Activated gamma-delta T cell (primary cell): Measurements from ENCODE around the gene EDC3.
"Not testable (repeated sequence)": the region's sequence is repeated elsewhere in the genome, so short reads cannot be mapped to it uniquely, and the experiment has no call there.

ENCODE experiments used
- DNase-seq: peaks from one replicate; lab custom pipeline; 2025; lab: John Stamatoyannopoulos, UW

The EDC3 gene

GRCh38 chr15:74709892-74710291 is 14.1 kb upstream of the EDC3 start:
- DNase-seq: no peak

DNA sequence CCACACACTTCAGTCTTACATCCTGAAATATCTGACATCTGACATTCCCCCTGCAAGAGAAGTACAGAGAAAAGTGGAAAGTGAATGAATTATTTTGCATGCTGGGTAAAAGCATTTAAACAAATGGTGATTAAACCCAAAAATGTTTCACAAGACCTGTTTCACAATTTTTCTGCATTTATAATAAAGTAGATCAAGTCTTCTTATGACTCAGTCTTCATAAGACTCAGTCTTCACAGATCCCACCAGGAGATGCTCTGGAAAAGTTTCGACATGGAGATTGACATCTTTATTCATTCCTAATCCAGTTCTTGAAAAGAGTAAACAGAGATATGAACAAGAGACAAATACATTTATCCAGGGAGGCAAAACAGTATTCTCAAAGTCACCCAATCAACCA is 13.2 kb upstream of the EDC3 start:
- DNase-seq: no peak

GRCh38 chr15:74696808-74697207 is 984 bp upstream of the EDC3 start:
- no peak for DNase-seq

- DNase-seq: no peak
Observed at GRCh38 chr15:74696398-74696729, 540 bp upstream of the EDC3 start.

GRCh38 chr15:74692327-74692726 is 3.5 kb downstream of the EDC3 start:
- DNase-seq: no peak

DNA sequence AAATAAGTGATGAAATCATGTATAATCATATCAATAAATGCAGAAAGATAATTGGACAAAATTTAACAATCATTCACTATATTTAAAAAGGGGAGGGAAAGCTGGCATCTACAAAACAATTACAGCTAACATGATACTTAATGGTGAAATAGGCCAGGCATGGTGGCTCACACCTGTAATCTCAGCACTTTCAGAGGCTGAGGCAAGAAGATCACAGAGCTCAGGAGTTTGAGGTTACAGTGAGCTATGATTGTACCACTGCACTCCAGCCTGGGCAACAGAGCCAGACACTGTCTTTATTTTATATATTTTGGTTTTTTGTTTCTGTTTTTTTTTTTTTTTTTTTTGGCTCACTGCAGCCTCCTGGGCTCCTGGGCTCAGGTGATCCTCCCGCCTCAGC is 12.1 kb downstream of the EDC3 start:
- DNase-seq: no peak

DNA sequence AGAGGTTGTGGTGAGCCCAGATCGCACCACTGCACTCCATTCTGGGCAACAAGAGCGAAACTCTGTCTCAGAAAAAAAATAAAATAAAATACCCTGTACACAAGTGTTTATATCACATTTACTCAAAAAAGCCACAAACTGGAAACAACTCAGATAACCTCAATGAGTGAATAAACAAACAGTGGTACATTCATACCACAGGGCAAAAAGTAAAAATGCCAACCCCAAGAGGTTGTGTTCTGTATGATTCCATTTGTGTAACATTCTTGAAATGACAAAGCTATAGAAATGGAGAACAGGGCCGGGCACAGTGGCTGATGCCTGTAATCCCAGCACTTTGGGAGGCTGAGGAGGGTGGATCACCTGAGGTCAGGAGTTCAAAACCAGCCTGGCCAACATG is 12.9 kb downstream of the EDC3 start:
- no peak for DNase-seq

DNA sequence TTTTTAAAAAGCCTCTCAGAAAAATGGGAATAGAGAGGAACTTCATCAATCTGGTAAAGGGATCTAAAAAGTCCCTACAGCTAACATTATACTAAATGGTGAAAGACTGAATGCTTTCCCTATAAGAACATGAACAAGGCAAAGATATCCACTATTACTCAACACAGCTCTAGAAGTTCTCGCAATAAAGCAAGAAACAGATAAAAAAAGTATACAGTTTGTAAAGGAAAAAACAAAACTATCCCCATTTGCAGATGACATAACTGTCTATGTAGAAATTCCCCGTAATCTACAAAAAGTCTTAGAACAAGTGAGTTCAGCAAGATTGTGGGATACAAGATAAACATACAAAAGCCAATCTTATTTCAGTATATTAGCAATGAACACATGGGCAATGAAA is 15.4 kb downstream of the EDC3 start:
- no peak for DNase-seq

- no peak for DNase-seq
Observed at GRCh38 chr15:74676801-74677200, 19.0 kb downstream of the EDC3 start.

- DNase-seq: no peak
Observed at GRCh38 chr15:74674161-74674560, 21.7 kb downstream of the EDC3 start.

DNA sequence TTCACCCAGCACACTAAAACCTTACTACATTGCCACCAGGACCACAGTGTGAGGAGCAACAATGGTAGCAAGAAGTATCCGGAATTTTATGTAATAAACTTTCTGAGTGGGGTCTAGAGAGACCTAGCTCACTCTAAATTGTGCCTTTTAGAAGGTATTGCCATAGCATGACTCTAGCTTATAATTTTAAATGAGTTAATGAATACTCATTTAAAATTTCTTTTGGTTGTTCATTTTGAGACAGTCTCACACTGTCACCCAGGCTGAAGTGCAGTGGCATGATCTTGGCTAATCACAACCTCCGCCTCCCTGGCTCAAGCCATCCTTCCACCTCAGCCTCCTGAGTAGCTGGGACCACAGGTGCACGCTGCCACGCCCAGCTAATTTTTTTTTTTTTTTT is 26.2 kb downstream of the EDC3 start:
- DNase-seq: no peak

DNA sequence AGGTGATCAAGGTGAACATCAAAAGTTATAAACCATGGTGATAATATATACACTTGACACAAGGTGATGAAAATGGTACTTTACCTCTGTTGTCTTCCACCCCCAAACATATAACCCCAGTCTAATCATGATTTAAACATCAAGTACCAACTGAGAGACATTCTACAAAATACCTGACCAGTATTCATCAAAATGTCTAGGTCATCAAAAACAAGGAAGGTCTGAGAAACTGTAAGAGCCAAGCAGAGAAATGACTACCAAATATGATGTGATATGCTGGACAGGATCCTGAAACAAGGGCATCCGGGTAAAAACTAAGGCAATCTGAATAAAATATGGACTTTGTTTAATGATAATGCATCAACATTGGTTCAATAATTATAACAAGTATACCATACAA is 27.8 kb downstream of the EDC3 start:
- no peak for DNase-seq

DNA sequence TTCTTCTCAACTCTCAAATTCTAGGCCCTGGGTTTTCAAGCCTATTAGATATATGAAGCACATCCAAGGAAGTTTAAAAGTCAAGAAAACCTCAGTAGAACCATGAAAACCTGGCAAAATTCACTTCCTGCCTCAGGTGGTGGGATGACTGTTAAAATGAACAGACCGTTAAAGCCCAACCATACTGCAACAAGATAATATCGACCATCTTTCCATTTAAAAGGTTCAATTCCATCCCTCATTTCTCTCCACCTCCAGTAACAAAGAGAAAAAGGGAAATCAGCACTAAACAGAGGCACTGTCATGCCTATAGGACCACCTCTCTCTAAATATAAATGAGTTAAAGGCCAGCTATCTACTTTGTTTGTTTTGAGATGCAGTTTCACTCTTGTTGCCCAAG is 31.2 kb downstream of the EDC3 start:
- no peak for DNase-seq

DNA sequence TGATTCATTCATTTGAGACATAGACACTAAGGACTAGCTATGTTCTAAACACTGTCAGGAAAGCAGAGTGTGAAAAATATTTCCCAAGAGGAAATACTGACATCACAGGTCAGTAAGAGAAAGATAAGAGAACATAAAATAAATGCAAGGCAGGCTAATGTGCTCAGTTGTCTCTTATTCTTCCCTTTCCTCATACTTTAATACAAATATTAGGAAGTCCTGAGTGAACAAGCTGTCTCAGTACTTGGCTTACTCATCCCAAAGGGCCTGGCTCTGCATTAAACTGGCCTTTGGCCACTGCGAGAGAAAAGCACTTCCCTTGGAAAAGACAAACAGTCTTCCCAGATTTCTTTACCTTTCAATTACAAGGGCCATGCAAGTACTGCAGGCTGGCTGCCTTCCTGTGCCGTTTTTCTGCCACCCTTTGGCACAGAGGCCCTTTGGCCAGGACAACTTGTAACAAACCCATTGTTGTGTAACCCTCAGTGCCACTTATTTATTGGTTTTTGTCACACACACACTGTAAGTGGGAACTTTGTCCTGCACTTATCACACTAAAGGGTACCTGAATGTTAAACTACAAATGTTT is 31.7 kb downstream of the EDC3 start:
- DNase-seq: no peak

DNA sequence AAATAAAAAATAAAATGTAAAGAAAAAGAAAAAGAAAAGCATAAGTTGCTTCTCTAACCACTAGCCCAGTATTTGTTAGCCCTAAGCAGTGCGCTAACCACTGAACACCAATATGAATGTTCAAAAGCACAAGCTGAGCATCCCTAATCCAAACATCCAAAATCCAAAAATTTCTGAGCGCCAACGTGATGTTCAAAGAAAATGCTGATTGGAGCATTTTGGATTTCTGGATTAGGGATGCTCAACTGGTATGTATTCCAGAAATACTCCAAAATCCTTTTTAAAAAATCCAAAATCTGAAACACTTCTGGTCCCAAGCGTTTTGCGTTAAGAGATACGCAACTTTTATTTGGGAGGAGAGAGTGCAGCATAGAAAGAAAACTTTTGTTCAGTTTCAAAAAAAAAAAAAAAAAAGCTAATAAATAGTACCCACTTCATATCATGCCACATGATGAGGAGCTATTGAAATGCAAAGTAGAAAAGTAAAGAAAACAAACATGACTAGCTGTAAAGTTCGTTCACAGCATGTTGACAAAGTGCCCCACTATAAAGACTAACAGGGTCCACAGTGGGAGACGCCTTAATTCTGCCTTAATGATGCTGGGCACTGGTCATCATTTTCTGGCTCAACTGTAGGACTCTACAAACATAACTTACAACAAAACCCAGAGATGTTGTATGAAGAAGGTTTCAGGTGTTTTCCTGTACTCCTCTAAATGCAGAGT is 32.4 kb downstream of the EDC3 start:
- DNase-seq: no peak

GRCh38 chr15:74662064-74662860 is 33.6 kb downstream of the EDC3 start:
- DNase-seq: no peak

- not testable (repeated sequence) for DNase-seq
Observed at GRCh38 chr15:74661280-74661679, 34.5 kb downstream of the EDC3 start.

DNA sequence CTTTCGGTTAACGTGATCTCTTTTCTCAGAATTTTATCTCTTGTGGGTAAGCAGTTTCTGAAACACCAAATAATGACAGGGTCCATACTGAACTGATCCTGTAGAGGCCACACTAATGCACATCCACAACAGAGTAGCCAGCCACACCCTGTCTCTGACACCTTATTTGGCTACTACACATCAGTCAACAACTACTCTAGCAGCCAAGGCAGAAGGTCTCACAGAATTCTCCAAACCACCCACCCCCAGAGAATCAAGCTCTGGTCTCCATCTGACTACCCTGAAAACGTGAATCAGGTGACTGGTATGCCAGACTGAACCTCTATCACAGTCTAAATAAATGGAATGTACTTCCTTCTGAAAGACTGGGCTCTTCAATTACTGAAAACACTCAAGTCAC is 38.0 kb downstream of the EDC3 start:
- no peak for DNase-seq

GRCh38 chr15:74656935-74657535 is 38.8 kb downstream of the EDC3 start:
- DNase-seq: no peak

- no peak for DNase-seq
Observed at GRCh38 chr15:74655424-74655823, 40.4 kb downstream of the EDC3 start.

GRCh38 chr15:74653426-74654102 is 42.3 kb downstream of the EDC3 start:
- no peak for DNase-seq

GRCh38 chr15:74651242-74651741 is 44.5 kb downstream of the EDC3 start:
- no peak for DNase-seq
